ENCODE data around the gene DVL2.

DNA sequence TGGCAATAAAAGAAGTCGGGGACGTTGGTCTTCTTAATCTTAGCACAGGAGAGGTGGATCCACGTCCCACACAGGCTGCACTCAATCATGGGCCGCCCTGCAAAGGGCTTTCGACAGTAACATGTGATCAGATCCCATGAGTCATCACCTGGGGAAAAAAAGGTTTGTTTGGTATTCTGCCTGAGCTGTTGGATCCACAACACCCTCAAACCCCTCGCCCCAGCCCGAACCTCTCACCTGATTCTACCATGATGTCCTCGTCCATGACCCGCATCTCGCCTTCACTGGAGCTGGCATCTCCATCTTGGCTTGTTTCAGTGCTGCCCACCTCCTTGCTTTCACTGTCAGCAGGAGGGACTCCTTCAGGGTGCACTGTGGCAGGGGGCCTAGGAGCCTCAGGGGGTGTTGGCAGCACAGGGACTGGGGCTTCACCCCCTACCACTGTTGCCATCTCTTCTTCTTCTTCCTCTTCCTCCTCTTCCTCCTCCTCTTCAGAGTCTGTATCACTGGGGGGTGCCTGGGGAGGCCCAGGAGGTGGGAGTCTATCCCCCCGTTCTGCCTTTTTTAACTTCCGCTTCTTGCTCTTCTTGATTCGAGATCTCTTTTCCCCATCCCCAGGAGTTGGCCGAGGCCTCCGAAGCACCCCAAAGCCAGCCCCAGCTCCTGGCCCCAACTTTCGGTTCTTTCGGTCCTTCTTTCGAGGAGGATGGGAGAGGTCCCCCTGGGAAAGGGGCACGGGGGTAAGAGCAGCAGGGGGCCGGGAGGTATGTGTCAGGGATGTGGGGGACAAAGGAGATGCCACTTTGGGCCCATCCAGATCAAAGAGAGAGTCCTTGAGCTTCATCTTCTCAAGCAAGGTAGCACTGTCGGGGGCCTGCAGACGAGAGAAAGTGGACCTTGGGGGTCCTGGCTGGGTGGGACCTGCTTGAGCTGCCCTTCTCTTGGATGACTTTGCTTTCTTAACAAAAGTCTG lies 1.7 kb upstream of the DVL2 start:
- TF ChIP-seq EZH2 (IDR thresholded peaks at IDR 0.05; ENCODE audit: low read length, missing control alignments), result no peak
- TF ChIP-seq, protein P1, sequence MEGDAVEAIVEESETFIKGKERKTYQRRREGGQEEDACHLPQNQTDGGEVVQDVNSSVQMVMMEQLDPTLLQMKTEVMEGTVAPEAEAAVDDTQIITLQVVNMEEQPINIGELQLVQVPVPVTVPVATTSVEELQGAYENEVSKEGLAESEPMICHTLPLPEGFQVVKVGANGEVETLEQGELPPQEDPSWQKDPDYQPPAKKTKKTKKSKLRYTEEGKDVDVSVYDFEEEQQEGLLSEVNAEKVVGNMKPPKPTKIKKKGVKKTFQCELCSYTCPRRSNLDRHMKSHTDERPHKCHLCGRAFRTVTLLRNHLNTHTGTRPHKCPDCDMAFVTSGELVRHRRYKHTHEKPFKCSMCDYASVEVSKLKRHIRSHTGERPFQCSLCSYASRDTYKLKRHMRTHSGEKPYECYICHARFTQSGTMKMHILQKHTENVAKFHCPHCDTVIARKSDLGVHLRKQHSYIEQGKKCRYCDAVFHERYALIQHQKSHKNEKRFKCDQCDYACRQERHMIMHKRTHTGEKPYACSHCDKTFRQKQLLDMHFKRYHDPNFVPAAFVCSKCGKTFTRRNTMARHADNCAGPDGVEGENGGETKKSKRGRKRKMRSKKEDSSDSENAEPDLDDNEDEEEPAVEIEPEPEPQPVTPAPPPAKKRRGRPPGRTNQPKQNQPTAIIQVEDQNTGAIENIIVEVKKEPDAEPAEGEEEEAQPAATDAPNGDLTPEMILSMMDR (conservative IDR thresholded peaks at IDR 0.05 in 1 of 2, IDR thresholded peaks at IDR 0.05 in 1 of 2; ENCODE audit: low read depth in 1 of 2, low read length in 2 of 2), result no peak
